Measurements from ENCODE around the gene KLHL21.
A peak's percentile ranks its signal among the peaks of the same experiment; 100 is the strongest.
"Not testable (repeated sequence)": the region's sequence is repeated elsewhere in the genome, so short reads cannot be mapped to it uniquely, and the experiment has no call there.

The KLHL21 gene

DNA sequence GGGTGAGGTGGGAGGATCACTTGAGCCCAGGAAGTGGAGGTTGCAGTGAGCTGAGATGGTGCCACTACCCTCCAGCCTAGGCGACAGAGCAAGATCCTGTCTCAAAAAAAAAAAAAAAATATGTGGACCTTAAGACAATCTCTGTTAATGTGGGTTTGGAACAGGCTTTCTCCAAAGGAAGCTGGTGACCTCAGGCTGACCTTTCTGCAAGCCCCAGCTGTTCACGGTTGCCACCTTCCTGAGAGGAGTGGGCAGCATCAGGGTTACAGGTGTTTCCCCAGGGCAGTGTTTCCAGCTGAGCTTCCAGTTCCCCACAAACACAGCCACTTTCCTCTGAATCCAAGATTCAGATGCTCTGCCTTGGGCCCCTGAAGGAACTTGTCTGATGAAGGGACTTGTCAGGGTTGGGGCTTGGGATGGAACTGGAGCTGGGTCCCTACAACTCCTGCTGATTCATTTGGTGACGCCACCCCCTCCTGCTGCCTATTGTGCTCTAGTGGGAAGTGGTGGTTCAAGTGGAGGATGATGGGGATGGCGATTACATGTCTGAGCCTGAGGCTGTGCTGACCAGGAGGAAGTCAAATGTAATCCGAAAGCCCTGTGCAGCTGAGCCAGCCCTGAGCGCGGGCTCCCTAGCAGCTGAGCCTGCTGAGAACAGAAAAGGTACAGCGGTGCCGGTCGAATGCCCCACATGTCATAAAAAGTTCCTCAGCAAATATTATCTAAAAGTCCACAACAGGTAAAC, 20.9 kb downstream of the KLHL21 start:
- peak; percentile 37 for DNase-seq

GRCh38 chr1:6580593-6581409, 21.9 kb downstream of the KLHL21 start:
- peak; percentile 16 for DNase-seq

DNA sequence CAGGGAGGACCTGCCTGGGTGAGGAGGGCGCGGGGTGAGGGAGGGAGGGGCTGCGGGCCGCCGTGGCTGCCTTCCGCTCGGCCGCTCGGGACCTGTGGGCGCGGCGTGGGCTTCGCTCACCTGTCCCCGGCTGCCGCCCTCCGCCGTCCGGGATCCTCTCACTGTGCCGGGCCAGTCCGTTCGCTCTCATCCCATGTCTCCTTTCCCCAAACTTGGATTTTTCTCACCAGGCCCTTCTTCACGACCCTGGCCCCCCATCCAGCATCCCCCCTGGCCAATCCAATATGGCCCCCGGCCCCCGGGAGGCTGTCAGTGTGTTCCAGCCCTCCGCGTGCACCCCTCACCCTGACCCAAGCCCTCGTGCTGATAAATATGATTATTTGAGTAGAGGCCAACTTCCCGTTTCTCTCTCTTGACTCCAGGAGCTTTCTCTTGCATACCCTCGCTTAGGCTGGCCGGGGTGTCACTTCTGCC, 22.5 kb downstream of the KLHL21 start:
- DNase-seq = peak; percentile 30

DNA sequence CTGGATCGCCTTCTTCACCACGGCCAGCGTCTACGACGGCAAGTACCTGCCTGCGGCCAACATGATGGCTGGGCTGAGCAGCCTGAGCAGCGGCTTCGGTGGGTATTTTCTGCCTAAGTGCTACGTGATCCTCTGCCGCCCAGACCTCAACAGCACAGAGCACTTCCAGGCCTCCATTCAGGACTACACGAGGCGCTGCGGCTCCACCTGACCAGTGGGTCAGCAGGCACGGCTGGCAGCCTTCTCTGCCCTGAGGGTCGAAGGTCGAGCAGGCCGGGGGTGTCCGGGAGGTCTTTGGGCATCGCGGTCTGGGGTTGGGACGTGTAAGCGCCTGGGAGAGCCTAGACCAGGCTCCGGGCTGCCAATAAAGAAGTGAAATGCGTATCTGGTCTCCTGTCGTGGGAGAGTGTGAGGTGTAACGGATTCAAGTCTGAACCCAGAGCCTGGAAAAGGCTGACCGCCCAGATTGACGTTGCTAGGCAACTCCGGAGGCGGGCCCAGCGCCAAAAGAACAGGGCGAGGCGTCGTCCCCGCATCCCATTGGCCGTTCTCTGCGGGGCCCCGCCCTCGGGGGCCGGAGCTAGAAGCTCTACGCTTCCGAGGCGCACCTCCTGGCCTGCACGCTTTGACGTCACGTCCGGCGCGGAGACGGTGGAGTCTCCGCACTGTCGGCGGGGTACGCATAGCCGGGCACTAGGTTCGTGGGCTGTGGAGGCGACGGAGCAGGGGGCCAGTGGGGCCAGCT, 23.1 kb downstream of the KLHL21 start, which contains the start of gene ZBTB48:
Gene ZBTB48 (plus strand): TSS at position 621 of the 745 bp plus-strand sequence. CDS start 616 bp downstream, outside the sequence.
- DNase-seq = peak; percentile 98

- DNase-seq = peak; percentile 40
Observed at GRCh38 chr1:6578624-6579373, 23.9 kb downstream of the KLHL21 start.

- DNase-seq = no peak
Observed at GRCh38 chr1:6577831-6578525, 24.7 kb downstream of the KLHL21 start.

- no peak for DNase-seq
Observed at GRCh38 chr1:6574818-6575217, 27.9 kb downstream of the KLHL21 start.

GRCh38 chr1:6574025-6574620, 28.5 kb downstream of the KLHL21 start:
- DNase-seq = no peak

DNA sequence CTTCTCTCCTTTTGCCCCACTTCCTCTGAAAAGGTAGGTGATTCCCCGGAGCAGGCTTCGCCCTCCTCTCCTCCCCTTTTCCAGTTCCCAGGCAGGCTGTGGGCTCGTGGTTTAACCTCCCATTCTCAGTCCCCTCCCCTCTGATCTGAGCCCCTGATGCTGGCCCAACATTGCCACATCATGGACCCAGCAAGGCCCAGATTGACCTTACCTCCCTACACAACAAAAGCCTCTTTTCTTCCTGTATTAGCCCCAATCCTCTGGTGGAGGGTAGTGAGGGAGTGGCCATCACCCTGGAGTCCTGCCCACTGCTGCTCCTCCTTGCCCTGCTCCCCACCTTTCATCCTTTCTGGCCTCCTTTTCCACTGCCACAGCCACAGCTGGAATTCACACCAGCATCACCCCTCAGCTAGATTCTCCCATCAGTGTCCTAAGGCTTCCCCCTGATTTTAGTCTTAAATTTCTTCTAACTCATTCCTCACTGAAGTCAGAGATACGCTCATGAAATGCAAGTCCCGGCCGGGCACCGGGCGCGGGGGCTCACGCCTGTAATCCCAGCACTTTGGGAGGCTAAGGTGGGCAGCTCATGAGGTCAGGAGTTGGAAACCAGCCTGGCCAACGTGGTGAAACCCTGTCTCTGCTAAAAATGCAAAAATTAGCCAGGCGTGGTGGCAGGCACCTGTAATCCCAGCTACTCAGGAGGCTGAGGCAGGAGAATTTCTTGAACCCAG, 29.9 kb downstream of the KLHL21 start:
- no peak for DNase-seq

GRCh38 chr1:6570987-6571386, 31.7 kb downstream of the KLHL21 start:
- no peak for DNase-seq

DNA sequence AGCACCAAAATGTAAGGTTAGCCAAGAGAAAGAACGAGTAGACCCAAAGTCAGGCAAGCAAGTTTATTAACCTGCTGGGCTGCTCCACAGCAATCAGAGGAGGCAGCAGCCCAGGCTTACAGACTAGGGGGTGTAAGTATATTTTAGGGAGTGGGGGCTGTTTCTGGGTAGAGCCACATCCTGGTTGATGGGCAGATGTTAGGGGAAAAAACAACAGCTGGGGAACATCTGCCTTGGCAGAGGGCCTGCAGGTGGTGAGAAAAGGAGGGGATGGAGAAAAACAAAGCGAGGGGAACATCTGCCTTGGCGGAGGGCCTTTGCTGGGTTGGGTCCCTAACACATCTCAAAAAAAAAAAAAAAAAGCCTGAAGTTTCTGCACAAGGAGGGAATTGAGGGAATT, 32.6 kb downstream of the KLHL21 start:
- no peak for DNase-seq

GRCh38 chr1:6569033-6569432, 33.6 kb downstream of the KLHL21 start:
- no peak for DNase-seq

DNA sequence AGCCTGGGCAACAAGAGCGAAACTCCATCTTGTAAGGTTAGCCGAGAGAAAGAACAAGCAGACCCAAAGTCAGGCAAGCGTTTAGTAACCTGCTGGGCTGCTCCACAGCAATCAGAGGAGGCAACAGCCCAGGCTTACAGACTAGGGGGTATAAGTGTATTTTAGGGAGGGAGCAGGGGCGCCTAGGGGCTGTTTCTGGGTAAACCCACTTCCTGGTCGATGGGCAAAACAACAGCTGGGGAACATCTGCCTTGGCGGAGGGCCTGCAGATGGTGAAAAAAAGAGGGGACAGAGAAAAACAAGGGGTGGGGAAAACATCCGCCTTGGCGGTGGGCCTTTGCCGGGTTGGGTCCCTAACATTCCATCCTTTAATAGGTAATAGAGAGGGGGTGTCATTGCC, 42.4 kb downstream of the KLHL21 start:
- no peak for DNase-seq

DNA sequence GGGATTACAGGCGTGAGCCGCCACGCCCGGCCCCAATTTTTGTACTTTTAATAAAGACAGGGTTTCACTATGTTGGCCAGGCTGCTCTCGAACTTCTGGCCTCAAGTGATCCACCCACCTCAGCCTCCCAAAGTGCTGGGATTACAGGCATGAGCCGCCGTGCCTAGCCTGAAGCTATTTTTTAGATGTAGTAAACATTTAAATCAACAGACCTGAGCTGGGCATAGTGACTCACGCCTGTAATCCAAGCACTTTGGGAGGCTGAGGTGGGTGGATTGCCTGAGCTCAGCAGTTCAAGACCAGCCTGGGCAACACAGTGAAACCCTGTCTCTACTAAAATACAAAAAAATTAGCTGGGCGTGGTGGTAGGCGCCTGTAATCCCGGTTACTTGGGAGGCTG, 43.5 kb downstream of the KLHL21 start:
- DNase-seq = not testable (repeated sequence)

DNA sequence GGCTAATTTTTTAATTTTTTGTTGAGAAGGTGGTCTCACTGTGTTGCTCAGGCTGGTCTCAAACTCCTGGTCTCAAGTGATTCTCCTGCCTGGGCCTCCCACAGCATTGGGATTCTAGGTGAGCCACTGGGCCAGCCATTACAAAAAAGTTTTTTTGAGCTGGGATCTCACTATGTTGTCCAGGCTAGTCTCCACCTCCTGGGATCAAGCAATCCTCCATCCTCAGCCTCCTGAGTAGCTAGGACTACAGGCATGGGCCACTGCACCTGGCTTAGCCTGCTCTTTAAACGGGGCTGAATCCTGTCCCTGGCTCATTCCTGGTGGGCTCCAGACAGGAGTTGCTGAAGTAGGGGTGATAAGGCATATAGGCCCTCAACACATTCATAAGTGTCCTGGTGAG, 45.1 kb downstream of the KLHL21 start:
- no peak for DNase-seq

DNA sequence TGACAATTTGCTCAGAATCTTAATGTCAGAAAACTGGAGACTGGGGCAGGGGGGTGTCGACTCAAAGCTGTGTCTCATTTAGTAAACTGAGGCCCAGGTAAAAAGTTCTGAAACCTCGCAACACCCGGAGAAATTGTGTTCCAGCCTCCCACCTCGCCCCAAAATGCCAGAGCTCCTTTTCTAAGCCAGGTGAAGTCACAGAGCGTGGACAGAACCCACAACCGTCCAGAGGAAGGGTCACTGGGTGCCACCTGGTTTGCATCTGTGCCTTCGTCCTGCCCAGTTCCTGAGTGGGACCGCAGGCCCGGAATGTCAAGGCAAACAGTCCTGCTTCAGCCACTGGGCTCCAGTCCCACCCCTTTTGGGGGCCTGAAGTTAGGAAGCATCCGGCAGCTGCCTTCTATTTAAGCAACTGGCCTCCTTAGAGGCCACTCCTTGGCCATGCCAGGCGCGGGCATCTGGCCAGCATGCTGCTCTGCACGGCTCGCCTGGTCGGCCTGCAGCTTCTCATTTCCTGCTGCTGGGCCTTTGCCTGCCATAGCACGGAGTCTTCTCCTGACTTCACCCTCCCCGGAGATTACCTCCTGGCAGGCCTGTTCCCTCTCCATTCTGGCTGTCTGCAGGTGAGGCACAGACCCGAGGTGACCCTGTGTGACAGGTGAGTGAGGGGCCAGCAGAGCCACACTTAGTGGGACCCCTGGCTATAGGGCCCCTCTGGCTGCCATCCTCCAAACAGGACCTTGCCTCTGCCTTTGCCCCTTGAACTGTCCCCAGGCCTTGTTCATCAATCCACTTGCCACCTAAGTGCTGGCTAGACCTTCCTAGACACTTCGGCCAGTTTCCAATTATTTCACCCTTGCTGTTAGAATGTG, 47.5 kb downstream of the KLHL21 start, which contains the start of gene TAS1R1:
Gene TAS1R1 (plus strand): TSS at position 401 of the 872 bp plus-strand sequence. CDS start 67 bp downstream, at position 468.
- DNase-seq = no peak

DNA sequence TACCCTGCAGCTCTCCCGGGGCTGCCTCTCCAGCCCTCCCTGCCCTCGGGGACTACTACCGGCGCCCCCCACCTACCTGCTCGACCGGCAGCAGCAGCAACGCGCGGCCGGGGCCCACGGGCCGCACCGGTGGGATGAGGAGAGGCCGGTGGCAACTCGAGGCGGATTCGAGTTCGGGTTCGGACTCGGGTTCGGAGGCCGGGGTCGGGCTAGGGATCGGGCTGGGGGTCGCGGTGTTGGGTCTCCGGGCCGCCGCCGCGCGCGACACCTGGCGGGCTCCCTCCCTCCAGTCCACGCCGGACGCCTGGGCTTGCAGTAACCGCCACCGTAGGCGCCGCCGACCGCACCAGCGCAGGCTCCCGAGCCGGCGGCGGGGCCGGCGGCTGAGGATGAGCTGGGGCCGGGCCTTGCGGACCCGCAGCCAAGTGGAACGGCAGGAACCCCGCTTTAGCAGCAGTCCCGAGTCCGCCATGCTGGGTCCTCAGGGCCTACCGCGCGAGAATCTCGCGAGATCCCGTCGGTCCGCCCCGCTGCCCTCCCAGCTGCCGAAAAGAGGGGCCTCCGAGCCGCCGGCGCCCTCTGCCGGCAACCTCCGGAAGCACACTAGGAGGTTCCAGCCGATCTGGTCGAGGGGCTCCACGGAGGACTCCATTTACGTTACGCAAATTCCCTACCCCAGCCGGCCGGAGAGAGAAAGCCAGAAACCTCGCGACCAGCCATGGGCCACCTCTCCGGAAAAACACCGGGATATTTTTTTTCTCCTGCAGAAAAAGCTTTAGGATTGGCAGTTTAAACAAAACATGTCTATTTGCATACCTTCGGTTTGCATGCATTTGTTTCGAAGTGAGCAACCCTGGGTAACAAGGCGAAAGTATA, 48.4 kb downstream of the KLHL21 start, which contains the start of gene NOL9:
Gene NOL9 (minus strand): TSS at position 483 of the 876 bp plus-strand sequence. CDS start 11 bp downstream, at position 472.
- peak; percentile 91 for DNase-seq

DNA sequence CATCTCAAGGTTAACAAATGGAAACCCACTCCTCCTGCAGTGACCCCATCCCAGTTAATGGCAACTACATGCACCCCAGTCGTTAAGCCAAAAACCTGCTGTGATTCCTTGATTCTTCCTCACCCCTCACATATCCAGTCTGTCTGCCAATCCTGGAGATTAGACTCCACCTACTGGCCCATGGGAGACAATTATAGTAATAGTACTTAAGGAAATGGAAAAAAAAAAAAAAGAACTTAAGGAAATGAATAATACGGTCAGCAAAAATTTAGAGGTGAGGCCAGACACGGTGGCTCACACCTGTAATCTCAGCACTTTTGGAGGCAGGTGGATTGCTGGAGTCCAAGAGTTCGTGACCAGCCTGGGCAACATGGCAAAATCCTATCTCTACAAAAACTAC, 55.4 kb downstream of the KLHL21 start:
- no peak for DNase-seq

All from hematopoietic multipotent progenitor cell treated with erythropoietin and hydrocortisone succinate and interleukin-3 and kit ligand, for 8 days (in vitro differentiated cells).